IPS DF 4.7 (cell line): ENCODE results near the gene CRHR1.

ENCODE experiments used
- DNase-seq: peaks from one replicate; pipeline ENCODE4 v3.0.0-alpha.2; 2013; ENCODE audit warnings: low spot score; ENCODE audit errors: extremely low read depth

CRHR1 gene

DNA sequence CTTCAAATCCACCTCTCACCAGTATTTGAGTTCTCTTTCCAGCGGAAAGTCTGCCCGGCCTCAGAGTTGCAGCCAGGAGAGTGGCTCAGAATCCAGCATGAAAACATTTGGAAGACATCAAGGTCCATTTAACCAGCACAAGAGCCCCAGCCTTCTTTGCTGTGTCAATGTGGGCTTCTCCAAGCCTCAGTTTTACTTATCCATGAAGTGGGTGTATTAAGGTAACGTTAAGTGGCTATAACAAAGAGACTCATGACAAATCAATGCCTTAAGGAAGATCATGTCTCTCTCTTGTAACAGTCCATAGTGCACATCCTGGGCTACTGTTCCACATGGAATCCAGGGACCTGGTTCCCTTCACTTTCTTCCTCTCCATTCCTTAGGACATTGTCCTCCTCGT lies 59.6 kb downstream of the CRHR1 start:
- DNase-seq: no peak

DNA sequence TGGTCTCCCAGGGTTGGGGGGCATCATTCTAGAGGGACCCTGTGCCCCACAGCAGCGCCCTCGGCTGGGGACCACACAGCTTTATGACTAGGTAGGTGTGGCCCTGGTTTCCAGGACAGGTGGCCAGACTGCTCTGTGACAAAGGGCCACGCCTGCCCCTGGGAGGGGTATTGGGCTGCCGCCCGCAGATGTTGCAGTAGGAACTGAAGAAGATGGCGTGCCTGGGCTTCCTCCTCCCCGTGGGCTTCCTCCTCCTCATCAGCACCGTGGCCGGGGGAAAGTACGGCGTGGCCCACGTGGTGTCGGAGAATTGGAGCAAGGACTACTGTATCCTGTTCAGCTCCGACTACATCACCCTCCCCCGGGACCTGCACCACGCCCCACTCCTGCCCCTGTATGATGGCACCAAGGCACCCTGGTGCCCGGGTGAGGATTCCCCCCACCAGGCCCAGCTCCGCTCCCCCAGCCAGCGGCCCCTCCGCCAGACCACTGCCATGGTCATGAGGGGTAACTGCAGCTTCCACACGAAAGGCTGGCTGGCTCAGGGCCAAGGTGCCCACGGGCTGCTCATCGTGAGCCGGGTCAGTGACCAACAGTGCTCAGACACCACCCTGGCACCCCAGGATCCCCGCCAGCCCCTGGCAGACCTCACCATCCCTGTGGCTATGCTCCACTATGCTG lies 60.7 kb downstream of the CRHR1 start, which contains the start of gene SPPL2C:
Gene SPPL2C, plus strand, starts transcription at position 187 of the 681 bp plus-strand sequence. Its CDS starts 26 bp downstream, at position 213.
- no peak for DNase-seq

DNA sequence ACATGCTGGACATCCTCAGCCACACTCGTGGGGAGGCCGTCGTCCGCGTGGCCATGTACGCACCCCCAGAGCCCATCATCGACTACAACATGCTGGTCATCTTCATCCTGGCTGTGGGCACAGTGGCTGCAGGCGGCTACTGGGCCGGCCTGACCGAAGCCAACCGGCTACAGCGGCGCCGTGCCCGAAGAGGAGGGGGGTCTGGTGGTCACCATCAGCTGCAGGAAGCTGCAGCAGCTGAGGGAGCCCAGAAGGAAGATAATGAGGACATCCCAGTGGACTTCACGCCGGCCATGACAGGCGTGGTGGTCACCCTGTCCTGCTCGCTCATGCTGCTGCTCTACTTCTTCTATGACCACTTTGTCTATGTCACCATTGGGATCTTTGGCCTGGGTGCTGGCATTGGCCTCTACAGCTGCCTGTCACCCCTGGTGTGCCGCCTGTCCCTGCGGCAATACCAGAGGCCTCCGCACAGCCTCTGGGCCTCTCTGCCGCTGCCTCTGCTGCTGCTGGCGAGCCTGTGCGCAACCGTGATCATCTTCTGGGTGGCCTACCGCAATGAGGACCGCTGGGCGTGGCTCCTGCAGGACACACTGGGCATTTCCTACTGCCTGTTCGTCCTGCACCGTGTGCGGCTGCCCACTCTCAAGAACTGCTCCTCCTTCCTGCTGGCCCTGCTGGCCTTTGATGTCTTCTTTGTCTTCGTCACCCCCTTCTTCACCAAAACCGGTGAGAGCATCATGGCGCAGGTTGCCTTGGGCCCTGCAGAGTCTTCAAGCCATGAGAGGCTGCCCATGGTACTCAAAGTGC lies 61.5 kb downstream of the CRHR1 start:
- DNase-seq: no peak

DNA sequence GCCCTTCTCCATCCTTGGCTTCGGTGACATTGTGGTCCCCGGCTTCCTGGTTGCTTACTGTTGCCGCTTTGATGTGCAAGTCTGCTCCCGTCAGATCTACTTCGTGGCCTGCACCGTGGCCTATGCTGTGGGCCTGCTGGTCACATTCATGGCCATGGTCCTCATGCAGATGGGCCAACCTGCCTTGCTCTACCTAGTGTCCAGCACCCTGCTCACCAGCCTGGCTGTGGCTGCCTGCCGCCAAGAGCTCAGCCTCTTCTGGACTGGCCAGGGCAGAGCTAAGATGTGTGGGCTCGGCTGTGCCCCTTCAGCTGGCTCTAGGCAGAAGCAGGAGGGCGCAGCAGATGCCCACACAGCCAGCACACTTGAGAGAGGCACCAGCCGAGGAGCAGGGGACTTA lies 62.1 kb downstream of the CRHR1 start:
- no peak for DNase-seq

DNA sequence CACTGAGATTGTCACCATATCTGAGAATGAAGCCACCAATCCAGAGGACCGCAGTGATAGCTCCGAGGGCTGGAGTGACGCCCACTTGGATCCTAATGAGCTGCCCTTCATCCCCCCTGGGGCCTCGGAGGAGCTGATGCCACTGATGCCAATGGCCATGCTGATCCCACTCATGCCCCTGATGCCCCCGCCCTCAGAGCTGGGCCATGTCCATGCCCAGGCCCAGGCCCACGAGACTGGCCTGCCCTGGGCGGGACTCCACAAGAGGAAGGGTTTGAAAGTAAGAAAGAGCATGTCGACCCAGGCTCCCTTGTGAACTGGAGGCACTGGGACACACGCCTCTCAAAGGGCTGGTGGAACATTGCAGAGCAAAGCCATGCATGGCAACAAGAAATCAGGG lies 62.5 kb downstream of the CRHR1 start:
- no peak for DNase-seq

DNA sequence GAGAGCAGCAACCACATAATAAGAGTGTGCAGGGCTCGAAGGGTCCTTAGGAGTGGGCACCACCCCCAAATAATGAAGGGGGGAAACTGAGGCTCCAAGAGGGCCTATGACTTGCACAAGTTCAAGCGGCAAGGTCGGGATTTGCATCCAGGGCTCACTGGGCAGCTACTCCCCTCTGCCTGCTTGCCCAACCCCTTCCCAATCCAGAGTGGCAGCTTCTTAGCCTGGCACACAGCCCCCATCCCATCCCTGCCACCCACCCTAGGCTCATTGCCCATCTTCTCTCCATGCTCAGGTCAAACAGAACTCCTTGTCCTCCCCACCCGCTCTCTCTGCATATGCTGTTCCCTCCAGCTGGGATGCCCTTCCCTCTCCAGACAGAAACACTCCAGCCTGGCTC lies 63.0 kb downstream of the CRHR1 start:
- DNase-seq: no peak

DNA sequence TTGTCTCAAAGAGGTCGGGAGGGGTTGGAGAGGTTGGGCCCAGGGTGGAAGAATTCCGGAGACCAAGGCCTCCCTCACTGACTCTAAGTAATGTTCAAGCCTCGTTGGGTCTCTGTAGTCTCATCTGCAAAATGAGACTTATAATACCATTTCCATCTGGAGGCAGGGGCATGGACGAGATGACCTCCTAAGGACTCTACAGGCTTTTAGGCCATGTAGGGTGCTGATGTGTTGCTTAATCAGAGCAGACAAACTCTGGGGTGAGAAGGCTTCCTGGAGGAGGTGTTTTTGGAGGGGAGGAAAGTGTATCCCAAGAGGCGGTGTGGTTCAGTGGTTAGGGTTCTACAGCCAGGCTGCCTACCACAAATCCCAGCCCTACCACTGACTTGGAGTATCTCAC lies 63.6 kb downstream of the CRHR1 start:
- no peak for DNase-seq

DNA sequence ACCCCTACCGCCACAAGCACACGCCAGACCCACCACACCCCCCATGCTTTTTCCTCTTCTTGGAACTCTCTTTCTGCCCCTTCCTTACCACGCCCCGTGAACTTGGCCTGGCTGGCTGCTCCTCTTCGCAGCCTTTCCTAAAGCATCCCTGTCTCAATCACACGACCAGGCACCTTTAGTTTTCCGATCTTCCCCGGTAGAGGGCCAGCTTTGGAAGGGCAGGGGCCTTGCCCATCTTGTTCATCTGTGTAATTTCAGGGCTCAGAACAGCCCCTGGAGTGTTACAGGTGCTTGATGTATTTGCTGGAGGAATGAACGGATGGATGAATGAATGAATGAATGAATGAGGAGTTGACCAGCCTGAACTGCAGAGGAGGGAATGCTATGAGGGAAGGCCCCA lies 64.3 kb downstream of the CRHR1 start:
- DNase-seq: no peak

DNA sequence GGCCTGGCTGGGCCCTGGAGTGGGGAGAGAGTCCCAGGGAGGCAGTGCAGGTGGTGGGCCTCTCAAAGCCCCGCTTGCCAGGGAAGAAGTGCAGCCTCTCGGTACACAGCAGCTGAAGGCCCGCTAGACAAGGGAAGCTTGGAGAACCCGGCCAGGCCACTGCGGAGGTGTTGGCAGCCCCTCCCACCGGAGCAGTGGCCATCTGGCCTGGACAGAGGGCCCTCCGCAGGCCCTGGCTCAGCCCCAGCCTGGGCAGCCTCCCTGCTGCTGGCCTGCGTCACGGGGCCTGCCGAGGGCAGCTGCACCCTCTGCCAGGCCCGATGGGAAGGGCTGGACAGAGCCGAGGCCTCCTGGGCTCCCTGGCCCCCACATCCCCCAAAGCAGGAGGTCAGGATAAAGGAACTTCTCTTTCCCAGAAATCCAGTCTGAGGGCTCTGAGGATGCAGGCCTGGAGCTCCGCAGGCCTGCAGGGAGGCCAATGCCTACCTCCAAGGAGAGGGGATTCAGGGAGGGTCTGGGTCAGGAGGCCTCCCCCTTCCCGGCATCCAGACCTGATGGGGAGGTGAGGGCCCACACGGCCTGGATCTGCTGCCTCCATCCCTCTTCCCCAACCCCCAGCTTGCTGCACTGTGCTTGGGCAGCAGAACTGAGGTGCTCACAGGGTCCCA lies 64.9 kb downstream of the CRHR1 start:
- no peak for DNase-seq

DNA sequence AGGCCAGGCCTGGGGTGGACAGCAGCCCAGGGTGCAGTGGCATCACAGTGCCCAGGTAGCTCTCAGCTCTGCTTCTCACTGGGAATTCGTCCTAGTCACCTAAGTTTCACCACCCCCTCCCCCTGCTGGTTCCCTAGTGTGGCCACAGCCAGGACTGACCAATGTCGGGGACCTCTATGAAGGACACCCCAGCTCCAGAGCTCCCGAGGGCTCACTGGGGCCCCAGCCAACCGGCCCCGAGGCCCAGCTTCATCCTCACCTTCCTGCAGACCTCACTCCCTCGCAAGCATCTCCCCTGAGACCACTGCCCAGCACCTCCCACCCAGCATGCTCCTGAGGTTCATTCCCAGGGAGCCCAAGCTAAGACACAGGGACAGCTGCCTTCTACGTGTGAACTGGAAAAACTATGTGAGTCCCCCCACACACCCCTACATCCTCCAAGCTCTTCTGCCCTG lies 65.4 kb downstream of the CRHR1 start:
- no peak for DNase-seq

DNA sequence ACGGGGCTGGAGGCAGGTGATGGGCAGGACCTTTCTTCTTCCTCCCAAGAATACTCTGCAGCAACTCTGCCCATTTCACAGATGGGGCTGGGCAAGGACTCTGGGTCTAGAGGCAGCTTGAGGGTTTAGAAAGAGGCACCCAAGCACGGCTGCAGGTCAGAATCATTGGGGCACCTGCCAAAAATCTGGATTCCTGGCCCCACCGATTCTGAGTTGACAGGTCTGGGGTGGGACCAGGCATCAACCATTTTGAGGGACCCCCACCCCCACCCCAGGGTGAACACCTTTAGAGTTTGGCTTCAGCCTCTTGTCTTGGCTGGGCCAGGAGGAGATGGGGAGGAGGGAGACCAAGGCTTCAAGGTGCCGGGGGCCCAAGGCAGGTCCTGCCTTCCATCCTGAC lies 65.9 kb downstream of the CRHR1 start:
- no peak for DNase-seq

DNA sequence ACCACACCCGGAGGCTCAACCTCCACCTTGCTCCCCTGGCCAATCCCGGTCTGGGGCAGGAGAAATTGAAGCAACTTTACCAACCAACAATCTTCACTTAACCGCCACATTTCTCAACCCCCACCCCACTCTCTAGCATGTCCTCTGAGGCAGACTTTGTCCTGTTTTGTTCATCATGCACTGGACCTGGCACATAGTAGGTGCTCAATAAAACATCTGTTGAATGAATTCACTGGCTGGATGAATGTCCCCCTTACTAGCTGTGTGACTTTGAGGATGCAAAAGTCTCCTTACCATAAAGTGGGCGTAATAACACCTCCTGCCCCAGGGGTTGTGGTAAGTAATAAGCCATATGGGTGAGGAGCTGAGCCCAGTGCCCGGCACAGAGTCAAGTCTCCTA lies 66.3 kb downstream of the CRHR1 start:
- DNase-seq: no peak

DNA sequence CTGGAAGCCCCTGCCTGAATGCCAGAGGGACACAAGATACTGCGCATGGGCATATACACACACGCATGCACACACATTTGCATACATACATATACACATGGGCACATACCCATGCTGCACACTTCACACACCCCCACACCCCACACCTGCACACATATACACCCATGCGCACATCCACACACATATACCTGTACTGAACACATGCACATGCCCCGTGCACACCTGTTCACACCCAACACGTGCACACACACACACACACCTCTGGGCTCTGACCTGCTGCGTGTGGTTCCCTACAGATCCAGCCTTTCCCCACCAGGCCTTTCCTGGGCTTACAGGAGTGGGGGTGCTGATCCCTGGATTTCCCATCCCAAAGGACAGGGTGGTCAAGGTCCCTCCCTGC lies 66.9 kb downstream of the CRHR1 start:
- DNase-seq: no peak

DNA sequence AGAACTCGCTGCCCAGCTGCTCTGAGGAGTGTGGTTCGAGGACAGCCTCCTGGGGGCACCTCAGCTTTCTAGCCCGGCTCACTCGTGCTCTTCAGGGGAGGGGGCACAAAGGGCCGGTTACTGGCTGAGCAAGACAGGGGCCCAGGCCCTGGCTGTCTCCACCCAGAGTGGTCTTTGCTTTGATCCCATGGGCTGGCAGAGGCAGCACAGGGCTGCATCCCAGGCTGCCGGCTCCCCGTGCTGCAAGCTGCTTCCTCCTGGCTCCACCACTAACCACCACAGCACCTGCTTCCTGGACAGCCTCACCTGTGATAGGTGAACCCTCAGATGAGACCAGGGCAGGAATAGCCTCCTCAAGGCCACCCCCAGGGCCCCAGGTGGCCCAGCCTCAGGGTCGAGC lies 67.3 kb downstream of the CRHR1 start:
- DNase-seq: no peak

DNA sequence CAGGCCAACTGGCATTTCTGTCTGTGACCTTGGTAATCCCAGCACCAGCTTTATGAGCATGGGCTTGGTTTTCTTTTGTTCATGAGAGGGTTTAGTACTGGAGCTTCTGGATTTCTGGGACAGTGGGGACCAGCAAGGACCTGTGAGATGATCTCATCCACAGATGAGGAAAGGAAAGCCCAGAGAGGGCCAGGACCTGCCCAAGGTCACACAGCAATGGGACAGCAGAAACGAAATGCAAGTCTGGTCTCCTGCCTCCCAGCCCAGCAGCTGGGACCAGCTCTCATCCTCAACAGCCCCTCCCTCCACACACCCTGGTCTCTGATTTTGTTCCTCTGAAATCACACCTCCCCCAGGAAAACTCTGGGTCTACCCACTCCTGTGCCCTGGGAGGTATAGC lies 67.8 kb downstream of the CRHR1 start:
- no peak for DNase-seq

DNA sequence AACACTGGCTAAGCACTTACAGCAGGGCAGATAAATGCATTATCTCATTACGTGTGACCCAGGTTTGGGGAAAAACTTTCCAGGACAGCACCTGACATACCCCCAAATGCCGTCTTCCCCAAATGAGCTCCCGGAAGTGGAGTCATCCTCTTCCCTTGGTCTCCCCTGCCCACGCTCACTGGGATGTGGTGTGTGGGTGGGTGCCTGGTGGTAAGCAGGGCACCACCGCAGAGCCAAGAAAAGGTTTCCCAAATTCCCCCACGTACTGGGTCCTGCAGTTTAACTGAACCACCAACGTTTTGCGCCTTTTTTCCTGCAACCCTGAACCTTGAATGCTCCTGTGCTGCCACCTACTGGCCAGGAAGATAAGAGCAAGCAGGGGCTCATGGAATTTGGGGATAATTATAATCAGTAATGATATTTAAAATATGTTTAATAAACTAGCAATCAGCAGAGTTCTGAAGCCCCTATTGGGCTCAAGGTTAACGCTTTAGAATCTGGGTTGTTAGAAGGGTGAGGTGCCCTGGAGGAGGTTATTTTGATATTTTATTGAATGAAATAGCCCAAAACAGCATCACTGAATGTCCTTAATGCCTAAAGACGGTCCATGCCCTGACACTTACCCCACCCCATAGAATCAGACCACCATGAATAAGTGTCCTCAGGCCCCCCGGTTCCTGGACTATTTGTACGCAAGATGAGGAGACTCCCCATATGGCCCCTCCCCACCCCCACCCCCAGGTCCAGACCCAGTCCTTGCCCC lies 68.6 kb downstream of the CRHR1 start:
- DNase-seq: no peak

DNA sequence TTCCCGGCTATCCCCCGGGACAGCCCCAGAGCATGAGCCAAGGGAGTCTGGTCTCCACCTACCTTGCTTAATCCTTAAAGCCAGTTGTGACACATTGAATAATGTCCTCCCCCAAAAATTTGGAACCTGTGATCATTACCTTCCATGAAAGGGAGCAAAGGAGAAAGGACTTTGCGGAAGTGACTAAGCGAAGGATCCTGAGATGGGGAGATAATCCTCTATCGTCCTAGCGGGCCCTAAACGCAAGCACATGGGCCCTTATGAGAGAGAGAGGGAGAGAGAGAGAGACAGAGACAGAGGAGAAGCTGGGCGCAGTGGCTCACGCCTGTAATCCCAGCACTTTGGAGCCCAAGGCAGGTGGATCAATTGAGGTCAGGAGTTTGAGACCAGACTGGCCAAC lies 70.1 kb downstream of the CRHR1 start:
- no peak for DNase-seq

DNA sequence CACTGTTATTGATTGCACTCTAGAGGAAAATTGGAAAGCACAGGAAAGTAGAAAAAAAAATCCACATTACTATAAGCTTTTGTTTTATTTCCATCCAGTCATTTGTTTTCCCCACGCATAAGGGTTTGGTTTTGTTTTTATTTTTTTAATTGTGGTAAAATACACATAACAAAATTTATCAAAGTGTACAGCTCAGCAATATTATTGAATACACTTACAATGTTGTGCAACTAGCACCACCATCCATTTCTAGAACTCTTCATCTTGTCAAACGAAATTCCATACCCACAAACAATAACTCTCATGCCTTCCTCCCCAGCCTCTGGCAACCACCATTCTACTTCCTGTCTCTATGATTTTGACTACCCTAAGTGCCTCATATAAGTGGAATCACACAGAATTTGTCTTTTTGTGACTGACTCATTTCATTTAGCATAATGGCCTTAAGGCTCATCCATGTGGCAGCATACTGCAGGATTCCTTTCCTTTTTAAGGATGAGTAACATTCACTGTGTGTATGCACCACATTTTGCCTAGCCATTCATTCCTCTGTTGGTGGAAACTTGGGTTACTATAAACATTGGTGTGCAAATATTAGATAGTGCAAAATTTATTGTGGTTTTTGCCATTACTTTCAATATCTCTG lies 71.7 kb downstream of the CRHR1 start:
- DNase-seq: no peak

DNA sequence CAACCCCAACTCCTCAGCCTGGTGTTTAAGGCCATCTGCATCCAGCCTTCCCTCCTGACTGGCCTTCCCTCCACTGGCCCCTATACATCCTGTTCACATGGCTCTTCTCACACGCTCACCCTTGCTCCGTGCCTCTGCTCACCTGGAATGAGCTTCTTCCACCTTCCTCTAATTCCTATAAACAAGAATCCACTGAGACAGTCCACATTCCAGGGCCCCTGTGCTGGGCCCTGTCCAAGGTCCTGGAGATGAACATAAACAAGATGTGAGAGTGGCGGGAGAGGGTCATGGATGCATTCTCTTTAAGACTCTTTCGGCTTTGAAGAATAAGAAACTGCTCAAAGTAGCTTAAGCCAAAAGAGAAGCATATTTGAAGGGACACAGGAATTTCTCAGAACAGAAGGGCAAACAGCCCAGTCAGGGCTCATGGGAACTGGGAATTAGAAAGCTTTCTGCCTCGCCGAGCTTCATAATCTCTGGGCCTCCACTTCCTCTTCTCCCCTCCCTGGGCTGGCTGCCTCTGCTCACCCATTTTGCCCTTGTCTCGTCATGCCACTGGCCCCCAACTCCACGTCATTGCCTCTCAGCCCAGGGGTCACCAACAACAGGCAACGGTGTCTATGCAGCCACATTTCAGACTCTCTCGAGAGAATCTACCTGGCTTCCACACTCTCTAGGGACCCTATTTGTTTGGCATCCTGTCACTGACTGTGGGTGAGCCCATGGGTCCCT lies 74.0 kb downstream of the CRHR1 start:
- no peak for DNase-seq

DNA sequence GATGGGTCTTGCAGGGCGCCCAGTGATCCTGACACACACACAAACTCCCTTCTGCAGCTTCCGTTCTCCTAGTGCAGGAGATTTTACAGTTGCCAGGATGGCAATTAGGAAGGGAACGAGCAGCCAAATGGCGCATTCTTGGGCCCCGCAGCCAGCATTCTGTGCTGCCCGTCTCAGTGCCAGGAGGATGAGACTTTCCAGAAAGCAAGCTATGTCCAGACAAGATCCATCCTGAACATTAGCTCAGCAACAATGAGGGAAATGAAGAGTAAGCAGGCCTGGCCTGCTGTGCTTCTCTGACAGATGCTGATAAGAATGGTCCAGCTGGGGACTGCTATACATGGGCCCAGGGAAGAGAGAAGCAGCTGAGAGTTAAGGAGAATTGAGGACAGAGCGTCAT lies 77.0 kb downstream of the CRHR1 start:
- DNase-seq: no peak
